DMS114 treated with DMSO at 0.1 percent for 48 hours (cell line): ENCODE data around the gene EID2.
A peak's percentile ranks its signal among the peaks of the same experiment; 100 is the strongest.

ENCODE experiments used
- DNase-seq: peaks from one replicate; lab custom pipeline; 2025; ENCODE audit not compliant: unreplicated experiment; lab: John Stamatoyannopoulos, UW

The EID2 gene

DNA sequence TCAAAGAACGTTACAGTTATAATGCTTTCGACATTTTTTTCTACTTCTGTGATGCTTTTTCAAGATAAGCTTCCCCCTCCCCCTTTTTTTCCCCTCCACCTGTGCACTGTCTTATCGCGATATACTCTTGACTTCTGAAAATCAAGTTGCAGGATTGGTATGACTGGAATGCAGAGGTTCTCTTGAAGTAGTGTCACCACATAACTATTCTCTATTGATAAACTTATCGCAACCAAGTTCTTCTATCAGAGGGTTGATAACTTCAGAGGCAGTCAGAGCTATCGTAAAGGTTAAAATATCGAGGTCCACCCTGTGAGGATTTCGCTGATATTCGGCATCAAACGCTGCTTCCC, 820 bp downstream of the EID2 start:
- DNase-seq, result no peak

GRCh38 chr19:39533791-39534190, 6.2 kb downstream of the EID2 start:
- no peak for DNase-seq

DNA sequence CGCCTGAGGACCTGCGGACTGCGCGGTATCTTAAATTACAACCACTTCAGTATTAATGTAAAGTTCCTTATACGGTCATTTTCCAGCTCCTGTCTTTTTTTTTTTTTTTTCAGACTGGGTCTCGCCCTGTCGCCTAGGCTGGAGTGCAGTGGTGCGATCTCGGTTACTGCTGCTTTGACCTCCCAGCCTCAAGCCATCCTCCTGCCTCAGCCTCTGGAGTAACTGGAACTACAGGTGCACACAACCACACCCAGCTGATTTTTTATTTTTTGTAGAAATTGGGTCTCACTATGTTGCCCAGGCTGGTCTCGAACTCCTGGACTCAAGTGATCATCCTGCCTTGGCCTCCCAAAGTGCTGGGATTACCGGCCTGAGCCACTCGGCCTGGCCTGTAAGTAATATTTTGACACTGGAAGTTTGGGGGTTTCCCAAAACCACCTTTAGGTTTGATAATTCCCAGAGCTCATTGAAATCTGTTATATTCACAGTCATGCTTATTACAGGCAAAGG, 6.9 kb downstream of the EID2 start:
- no peak for DNase-seq

- DNase-seq, result peak; percentile 94
Measured at GRCh38 chr19:39532233-39533002, 7.5 kb downstream of the EID2 start, which contains the start of gene EID2B. TSS of gene EID2B (minus strand) at chr19:39532852. CDS start at chr19:39532802, 50 bp downstream.

GRCh38 chr19:39531834-39532232, 8.1 kb downstream of the EID2 start:
- DNase-seq, result no peak

GRCh38 chr19:39525205-39525604, 14.8 kb downstream of the EID2 start:
- no peak for DNase-seq

GRCh38 chr19:39524495-39524894, 15.5 kb downstream of the EID2 start:
- DNase-seq, result no peak

DNA sequence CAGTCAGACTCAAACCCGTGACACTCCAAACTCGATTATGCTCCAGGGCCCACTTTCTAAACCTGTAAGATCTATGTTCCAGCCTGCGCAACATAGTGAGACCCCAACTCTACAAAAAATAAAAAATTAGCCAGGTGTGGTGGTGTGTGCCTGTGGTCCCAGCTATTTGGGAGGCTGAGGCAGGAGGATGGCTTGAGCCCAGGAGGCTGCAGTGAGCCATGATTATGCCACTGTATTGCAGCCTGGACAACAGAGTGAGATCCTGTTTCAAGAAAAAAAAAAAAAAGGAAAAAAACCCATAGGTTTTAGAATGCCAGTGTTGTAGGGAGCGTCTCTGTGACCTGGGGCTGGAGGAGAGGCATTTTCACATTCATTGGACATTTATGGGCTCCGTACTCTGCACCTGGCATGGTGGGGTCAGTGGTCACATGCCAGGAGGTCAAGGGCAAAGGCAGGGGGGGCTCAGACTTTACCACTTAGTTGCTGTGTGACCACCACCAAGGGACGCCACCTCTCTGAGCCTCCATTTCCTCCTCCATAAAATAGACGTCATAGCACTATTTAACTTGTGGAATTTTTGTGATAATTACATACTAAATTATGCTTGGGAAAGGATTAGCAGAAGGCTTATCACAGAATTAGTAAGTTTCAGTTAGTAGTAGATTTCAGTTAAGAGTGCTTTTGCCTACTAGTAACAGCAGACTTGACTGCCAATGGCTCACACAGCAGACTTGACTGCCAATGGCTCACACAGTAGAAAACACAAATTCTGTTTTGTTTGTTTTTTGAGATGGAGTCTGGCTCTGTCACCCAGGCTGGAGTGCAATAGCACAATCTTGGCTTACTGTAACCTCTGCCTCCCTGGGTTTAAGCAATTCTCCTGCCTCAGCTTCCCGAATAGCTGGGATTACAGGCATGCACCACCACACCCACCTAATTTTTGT, 19.1 kb downstream of the EID2 start:
- no peak for DNase-seq

- no peak for DNase-seq
Measured at GRCh38 chr19:39518975-39519374, 21.0 kb downstream of the EID2 start.

GRCh38 chr19:39518458-39518857, 21.5 kb downstream of the EID2 start:
- no peak for DNase-seq

GRCh38 chr19:39517432-39517831, 22.5 kb downstream of the EID2 start:
- no peak for DNase-seq

GRCh38 chr19:39516270-39516669, 23.7 kb downstream of the EID2 start:
- no peak for DNase-seq

DNA sequence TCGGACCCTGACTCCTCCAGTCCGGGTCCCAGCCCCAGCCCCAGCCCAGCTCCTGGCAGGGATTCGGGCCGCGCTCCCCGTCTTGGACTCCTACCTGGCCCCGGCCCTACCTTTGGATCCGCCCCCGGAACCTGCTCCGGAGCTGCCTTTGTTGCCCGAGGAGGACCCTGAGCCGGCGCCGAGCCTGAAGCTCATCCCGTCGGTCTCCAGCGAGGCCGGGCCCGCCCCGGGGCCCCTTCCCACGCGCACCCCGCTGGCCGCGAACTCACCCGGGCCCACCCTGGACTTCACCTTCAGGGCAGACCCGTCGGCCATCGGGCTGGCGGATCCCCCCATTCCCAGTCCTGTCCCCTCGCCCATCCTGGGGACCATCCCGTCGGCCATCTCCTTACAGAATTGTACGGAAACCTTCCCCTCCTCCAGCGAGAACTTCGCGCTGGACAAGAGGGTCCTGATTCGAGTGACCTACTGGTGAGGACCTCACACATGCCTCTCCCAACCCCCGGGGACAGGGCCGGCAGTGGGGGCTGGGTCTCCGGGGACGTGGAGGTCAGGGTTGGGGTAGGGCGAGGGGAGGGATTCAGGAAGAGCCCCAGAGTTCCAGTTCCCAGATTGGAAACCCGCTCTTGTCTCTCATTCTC, 24.3 kb downstream of the EID2 start:
- DNase-seq, result no peak

DNA sequence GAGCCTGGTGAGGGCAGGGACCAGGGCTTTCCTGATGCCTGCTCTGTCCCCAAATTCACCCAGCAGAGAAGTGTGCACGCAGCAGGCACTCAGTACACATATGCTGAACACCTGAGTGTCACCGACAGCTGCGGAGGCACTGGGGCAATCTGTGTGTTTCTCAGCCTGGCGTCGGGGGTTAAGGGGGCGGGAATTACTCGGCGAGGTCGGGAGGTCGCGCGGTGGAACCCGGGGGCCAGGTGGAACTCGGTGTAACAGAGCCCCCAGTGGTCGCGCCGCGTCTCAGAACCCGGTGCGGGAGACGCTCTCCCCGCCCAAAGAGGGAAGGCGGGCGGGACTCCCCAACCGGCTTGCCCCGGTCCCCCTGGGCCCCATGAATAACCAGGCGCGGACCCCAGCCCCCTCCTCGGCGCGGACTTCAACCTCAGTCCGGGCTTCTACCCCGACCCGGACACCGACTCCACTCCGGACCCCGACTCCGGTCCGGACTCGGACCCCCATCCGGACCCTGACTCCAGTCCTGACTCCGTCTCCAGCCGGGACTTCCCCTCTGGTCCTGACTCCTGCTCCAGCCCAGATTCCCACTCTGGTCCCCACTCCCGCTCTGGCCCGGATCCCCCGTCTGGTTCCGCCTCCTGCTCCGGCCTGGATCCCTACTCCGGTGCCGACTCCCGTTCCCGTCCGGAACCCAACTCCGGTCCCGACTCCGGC, 25.0 kb downstream of the EID2 start, which contains the start of gene SELENOV:
SELENOV (plus strand) TSS at position 300 of the 711 bp plus-strand sequence; CDS start at position 374, 74 bp downstream.
- DNase-seq, result no peak

DNA sequence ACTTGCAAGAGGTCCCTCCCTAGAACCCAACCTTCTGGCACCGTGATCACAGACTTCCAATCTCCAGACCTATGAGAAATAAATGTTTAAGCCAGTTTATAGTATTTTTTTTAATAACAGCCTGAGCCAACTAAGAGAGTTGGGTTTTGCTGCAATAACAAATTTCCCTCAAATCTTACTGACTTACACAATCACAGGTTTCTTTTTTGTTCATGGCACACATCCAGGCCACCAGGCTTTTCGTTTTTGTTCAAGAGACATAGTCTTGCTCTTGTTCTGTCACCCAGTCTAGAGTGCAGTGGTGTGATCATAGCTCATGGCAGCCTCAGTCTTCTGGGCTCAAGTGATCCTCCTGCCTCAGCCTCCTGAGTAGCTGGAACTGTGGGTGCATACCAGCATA, 27.0 kb downstream of the EID2 start:
- DNase-seq, result no peak

DNA sequence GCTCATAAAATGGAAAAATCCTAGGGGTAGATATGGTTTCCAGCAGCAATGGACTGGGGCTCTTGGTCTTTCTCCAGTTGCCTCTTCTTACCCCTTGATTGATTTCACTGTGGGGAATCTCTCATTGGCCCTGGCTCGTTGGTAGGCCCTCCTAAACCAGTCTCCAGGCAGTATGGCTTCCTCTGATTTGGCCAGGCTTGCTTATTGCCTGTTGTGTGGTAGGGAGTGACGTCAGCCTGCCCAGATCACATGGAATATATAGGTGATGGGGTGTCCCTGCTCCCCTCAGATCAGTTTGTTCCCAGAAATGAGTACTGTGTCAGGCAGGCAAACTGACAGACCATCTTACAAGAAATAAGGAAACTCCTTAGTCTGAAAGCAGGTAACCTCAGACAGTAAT, 30.7 kb downstream of the EID2 start:
- DNase-seq, result no peak

DNA sequence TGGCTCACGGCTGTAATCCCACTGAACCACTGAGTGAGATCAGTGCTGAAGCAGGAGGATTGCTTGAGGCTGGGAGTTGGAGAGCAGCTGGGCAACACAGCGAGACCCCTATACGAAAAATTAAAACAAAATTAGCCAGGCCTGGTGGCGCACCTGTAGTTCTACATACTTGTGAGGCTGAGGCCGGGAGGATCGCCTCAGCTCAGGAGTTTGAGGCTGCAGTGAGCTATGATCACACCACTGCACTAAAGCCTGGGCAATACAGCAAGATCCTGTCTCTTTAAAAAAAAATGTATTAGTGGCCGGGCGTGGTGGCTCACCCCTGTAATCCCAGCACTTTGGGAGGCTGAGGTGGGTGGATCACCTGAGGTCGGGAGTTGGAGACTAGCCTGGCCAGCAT, 31.3 kb downstream of the EID2 start:
- DNase-seq, result no peak

GRCh38 chr19:39507715-39508364, 32.1 kb downstream of the EID2 start:
- DNase-seq, result no peak

DNA sequence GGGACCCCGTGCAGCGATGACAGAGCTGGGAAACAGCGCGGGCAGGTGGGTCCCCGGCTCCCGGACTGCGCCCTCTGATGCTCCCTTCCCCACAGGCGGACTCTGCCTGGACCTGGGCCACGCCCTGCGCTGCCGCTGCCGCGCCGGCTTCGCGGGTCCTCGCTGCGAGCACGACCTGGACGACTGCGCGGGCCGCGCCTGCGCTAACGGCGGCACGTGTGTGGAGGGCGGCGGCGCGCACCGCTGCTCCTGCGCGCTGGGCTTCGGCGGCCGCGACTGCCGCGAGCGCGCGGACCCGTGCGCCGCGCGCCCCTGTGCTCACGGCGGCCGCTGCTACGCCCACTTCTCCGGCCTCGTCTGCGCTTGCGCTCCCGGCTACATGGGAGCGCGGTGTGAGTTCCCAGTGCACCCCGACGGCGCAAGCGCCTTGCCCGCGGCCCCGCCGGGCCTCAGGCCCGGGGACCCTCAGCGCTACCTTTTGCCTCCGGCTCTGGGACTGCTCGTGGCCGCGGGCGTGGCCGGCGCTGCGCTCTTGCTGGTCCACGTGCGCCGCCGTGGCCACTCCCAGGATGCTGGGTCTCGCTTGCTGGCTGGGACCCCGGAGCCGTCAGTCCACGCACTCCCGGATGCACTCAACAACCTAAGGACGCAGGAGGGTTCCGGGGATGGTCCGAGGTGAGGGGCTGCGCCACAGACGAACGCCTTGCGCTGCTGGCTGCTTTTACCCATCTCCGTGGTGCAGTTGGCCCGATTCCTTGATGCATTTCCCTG, 32.8 kb downstream of the EID2 start:
- DNase-seq, result peak; percentile 80

DNA sequence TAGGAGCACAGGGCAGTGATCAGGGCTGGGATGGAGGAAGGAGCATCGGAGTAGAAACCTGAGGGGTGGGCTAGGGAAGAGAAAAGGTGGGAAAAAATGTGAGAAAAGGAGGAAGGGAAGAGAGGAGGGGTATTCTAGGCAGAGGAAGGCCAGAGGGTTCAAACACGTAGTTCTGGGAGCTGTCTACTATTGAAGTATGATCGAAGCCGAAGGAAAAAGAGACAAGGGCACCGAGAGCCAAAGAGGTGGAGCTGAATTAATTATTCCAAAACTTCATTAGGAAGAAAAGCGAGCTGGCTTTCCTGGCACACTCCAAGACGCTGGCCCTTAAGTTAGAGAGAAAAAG, 33.4 kb downstream of the EID2 start:
- DNase-seq, result no peak
